GM18867 (cell line): ENCODE data around the gene RNF121.

Experiments used
- ATAC-seq: cut with Tn5 transposase; IDR thresholded peaks from one replicate; pipeline ENCODE4 v1.9.1; 2021; ENCODE audit warnings: mild to moderate bottlenecking, moderate library complexity; ENCODE audit not compliant: unreplicated experiment

Gene RNF121

DNA sequence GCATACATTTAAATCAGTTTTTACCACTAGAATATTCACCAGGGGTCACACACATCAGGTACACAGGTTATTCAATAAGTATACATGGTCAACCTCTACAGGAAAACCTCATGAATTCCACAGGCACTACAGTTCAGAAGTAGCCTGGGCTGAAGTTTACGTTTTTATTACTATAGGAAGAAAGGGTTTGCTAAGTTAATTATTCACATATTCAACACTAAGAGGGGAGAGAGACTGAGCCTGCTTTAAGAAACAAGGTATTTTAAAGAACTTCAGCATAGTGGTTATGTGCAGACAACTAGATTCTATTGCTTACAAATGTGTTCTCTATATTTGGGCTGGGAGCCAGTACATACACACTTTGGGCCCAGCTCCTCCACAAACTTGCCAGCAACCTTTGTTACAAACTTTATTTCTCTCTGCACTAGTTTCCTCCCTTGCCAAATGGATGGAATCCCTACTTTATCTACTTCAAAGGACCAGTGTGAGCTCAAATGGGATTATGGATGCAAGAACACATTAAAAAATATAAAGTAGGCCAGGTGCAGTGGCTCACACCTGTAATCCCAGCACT, 101.7 kb downstream of the RNF121 start:
- no peak for ATAC-seq

DNA sequence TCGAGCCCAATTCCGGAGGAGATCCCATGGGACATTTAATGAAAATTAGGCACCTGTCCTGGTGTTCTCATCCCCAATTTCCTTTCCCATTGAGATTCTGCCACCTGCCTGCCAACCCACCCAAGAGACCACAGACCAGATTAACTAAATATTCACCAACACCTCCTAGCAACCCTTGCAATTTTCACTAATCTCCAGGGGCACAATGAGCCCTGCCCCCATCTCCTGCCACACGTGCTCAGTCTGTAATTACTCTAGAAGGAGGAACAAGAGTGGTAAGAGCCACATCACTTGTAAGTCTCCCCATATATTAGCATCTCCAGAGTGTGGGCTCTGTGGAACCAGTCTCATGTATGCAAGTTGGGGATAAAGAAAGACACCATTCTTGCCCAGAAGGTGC, 107.8 kb downstream of the RNF121 start:
- ATAC-seq: no peak

DNA sequence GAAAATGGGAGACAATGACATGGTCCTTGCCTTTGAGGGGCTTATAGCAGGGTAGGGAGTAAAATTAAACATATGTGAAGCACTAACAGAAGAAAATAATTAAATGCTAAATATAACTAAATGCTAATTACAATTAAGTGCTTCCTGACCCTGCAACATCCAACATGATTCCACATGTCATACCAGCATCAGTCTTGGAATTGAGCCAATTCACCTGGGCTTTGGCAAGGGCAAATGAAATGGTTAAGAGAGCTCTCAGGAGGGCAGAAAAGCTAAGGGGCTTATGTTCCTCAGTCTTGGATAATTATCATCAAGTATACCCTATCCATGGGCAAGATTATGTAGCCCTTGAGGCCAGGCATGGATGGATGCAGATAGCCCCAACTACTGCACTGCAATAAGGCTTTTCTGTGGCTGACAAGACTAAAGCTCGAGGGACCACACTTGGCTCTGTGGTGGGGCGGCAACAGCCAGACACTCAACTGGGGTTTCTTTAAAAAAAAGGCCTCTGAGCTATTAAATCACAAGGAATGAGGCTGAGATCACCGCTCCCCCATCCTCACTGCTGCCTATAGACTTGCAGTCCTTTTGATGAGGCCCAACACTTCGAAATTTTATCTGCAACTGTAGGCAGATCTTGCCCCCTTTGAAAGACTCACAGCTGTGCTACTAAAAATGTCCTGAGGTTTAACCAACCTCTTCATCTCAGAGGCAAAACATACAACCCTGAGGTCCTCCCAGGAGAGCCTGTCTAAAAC, 108.9 kb downstream of the RNF121 start:
- no peak for ATAC-seq

DNA sequence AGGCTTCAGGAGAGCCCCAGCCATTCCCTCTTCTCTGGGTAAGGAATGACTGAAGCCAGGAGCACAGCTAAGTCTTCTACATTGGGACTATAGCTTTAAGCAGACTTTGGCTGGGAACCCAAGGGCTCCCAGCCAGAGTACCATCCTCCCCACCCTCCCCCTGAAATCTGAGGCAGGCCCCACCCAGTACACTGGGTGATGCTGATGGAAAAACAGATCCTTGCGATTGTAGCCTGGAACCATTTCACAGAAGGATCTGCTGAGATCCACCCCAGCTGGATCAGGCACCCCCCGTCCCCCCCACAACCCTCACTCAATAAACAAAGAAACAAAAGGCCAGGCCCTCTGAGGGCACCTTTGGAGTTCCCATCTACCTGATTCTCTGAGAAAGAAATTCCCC, 109.6 kb downstream of the RNF121 start:
- ATAC-seq: no peak

DNA sequence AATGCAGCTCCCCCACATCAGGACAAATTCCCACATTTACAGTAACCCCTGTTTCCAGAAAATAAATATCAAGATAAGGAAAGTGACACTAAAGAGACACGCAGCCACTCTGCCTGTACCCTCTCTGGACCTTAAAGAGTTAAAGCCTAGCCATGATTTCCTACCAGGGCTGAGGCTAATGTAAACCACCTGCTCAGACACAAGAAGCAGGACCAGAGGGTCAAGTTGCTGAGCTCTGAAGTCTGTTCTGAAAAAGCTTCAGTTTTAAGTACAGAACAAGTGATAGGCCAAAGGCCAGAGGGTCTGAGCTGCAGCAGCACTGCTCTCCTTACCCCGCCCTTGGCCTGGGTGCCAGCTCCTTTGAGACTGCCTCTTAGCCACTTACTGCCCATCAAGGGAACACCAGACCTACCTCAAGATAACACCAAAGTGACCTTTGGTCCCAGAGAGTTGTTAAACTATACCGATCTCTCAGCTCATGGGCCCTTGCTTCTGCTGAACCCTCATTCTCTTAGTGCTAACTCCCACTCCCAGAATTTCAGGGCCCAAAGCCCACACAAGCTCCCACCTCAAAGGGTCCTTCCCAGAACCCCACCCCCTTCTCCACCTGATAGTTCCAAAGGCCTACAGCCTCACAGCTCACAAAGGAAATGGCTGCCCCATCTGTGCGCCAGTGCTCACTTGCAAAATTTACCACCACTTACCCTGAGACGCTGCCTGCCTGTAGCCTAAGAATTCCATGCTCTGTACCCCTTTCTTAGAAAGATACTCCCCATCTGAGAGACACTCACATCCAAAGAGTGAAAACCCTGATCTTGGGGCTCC, 110.4 kb downstream of the RNF121 start:
- no peak for ATAC-seq

DNA sequence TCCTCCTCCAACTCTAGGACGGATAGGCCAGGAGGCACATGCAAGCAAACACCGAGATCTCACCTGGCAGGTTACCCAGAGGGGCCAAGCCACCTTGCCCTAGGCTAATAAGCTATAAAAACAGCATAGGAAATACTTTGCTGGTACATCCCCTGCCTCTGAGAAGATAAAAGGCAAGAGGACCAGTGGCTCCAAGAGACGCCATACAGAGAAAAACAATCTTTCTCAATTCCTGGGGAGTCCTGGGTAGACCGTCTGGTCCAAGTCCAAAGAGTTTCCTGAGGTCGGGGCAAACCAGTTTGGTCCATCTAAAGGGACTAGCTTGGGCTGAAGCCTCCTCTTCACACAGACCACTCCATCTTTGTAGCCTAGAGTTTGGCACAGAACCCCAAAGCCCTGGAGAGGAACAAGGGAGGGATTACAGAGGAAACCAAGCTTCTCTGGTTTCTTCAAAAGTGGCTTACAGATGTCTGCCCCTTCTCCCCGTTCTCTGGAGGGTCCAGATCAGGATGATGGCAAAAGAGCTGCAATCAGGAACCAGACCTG, 111.1 kb downstream of the RNF121 start:
- ATAC-seq: no peak

DNA sequence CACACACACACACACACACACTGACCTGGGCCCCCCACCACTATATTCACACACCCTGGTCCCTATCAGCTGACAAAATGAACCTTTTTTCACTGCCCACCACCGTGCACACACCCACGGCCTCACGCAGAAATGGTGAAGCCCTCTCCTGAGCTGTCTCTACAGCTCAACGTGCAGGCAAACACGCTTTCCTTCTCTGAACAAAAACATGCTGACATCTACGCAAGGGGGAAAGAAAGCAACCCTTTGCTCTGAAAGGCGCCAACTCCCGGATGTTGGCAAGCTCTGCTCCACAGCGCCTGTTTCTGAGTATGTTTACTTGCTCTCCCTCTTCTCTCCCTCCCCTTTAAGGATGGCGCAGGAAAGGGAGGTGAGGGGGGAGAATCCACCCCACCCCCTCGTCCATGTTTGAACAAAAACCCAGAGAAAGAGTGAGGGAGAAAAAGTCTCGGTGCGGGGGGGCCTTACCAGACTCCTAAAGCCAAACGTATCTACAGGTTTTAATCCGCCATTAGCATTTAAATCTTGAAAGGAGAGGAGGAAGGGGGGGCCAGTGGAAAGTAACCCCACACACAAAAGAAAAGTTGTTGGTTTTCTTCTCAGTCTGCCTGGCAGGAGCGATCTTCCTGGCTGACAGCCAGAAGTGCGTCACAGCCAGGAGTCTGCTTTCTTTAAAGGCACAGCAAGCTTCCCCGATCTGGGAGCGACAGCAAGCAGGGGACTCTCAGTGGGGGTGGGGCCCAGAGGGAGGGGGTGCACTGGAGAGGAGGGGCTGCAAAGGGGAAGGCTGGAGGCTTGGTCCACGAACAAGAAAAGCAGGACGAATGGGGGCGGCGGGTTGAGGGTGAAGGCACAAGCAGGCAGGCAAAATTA, 111.9 kb downstream of the RNF121 start:
- ATAC-seq: no peak

DNA sequence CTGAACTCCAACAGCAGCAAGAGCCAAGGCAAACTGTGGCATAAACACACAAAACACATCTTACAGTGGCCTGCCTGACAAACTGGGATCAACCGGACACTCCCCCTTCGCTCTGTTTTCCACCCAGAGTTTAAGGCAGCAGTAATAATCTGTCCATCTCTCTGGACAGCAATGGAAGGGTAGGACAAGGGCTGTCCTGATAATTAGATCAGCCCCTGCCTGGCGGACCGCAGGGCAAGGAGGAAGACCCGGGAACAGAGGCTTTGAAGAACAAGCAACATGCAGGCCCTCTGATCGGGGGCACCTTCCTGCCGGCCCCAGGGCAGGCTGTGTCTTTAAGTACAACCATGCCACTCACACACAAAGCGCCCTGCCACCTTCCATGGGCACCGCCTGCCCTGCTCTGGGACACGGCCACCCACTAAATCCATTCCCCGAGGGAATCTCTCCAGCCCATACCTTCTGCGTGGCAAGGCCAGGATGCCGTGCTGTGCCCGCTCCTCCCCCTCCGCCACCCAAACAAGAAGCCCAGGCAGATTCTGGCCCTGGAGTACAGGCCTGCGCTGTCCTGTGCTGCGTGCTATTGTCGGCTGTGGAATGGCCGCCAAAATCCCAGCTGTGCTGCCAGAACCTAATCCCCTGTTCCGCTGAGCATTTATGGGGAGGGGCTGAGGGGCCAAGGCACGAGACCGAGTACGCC, 112.7 kb downstream of the RNF121 start:
- no peak for ATAC-seq

DNA sequence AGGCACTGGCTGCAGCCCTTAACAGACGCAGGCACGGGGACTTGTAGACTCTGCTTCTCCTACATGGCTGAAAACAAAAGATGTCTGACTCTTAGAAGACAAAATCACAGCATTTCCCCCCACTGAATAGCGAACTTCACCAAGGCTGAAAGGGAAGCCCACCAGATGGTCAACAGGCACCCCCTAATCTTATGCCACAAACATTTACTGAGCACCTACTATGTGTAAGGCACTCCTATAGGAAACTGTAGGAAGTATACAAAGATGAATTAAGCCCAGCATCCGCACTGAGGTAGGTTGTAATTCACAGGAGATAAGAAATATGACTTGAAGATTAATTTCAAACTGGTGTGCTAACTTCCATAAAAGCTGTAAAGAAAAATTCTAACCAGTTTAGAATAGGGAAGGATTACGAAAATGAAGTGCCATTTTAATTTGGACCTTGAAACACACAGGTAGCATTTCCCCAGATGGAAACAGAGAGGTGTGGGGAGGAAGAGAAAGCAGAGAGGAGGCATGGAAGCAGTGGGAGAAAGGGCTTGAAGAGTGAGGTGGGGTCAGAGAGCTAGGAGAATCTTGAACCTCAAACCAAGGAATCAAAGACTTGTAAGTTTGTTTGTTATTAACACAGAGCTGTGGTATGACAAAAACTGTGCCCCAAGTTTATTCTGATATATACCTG, 113.4 kb downstream of the RNF121 start:
- no peak for ATAC-seq

DNA sequence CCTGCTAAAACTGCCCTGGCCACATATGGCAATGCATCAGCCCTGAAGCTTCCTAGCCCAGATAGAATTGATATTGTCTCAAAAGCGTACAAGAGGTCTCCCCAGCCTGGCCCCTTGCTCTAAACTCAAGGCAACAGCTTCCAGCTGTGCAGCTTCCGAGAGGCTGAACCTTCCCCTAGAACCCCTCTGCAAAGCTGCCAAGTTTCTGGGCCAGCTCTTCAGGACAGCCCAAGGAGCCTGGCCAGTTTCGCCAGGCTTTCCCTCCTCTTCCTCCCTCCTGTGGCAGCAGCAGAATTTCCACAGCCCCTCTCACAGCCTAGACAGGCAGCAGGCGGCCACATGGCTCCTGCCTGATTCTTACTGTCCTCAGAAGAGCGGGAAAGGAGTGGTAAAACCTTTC, 117.0 kb downstream of the RNF121 start:
- ATAC-seq: no peak
